ENCODE data around the gene ALK.

ALK gene

GRCh38 chr2:29480426-29480825 lies 441.0 kb downstream of the ALK start:
- DNase-seq = no peak

GRCh38 chr2:29479401-29479800 lies 442.0 kb downstream of the ALK start:
- DNase-seq = no peak

GRCh38 chr2:29478641-29479040 lies 442.7 kb downstream of the ALK start:
- DNase-seq = no peak

- no peak for DNase-seq
Measured at GRCh38 chr2:29477186-29477585, 444.2 kb downstream of the ALK start.

GRCh38 chr2:29475499-29475898 lies 445.9 kb downstream of the ALK start:
- DNase-seq = no peak

GRCh38 chr2:29469961-29470360 lies 451.4 kb downstream of the ALK start:
- no peak for DNase-seq

GRCh38 chr2:29469516-29469915 lies 451.9 kb downstream of the ALK start:
- no peak for DNase-seq

- no peak for DNase-seq
Measured at GRCh38 chr2:29463181-29463900, 458.0 kb downstream of the ALK start.

GRCh38 chr2:29462293-29462692 lies 459.1 kb downstream of the ALK start:
- DNase-seq = no peak

GRCh38 chr2:29460190-29460589 lies 461.2 kb downstream of the ALK start:
- no peak for DNase-seq

GRCh38 chr2:29459445-29460179 lies 461.8 kb downstream of the ALK start:
- DNase-seq = no peak

GRCh38 chr2:29456429-29456828 lies 465.0 kb downstream of the ALK start:
- no peak for DNase-seq

- no peak for DNase-seq
Measured at GRCh38 chr2:29455200-29455860, 466.1 kb downstream of the ALK start.

GRCh38 chr2:29452036-29452435 lies 469.4 kb downstream of the ALK start:
- no peak for DNase-seq

GRCh38 chr2:29450596-29451222 lies 470.7 kb downstream of the ALK start:
- peak; percentile 24 for DNase-seq

GRCh38 chr2:29449499-29449898 lies 471.9 kb downstream of the ALK start:
- DNase-seq = no peak

GRCh38 chr2:29448096-29448688 lies 473.2 kb downstream of the ALK start:
- DNase-seq = no peak

GRCh38 chr2:29447513-29447912 lies 473.9 kb downstream of the ALK start:
- no peak for DNase-seq

- DNase-seq = no peak
Measured at GRCh38 chr2:29446847-29447246, 474.5 kb downstream of the ALK start.

GRCh38 chr2:29444150-29444549 lies 477.2 kb downstream of the ALK start:
- no peak for DNase-seq

- peak; percentile 41 for DNase-seq
Measured at GRCh38 chr2:29443627-29444026, 477.8 kb downstream of the ALK start.

- DNase-seq = peak; percentile 74
Measured at GRCh38 chr2:29443151-29443550, 478.2 kb downstream of the ALK start.

Data from NCI-H2029 (cell line).